22Rv1 (cell line): Measurements from ENCODE around the gene CORIN.

Experiments used
- ZFX ChIP-seq: fragments of 450-650 bp; IDR thresholded peaks from 2 replicates; pipeline ENCODE4 v1.6.1; 2017; ENCODE audit warnings: antibody characterized with exemption, borderline replicate concordance
- TF ChIP-seq, protein P1 (sequence below): fragments of 450-650 bp; IDR thresholded peaks from 2 replicates; pipeline ENCODE4 v1.5.1; 2017; ENCODE audit warnings: mild to moderate bottlenecking

DNA sequence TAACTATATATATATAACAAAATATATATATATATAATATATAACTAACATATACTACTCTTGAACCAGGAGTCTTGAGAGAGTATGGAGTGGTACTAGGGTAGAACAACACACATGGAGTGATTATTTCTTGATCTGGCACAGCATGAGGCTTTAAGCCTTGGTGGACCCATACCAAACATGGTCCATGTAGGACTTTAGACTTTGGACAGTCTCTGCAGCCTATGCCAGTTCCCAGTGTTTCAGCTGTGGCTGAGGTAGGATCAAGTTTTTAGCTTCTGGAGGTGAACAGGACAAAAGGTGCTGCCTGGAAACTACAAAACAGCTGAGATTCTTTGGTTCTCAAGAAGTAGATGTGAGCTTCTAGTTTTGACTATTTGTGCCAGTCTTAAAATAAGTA, 20.6 kb downstream of the CORIN start:
- no peak for TF ChIP-seq ZFX
- TF ChIP-seq, protein P1, sequence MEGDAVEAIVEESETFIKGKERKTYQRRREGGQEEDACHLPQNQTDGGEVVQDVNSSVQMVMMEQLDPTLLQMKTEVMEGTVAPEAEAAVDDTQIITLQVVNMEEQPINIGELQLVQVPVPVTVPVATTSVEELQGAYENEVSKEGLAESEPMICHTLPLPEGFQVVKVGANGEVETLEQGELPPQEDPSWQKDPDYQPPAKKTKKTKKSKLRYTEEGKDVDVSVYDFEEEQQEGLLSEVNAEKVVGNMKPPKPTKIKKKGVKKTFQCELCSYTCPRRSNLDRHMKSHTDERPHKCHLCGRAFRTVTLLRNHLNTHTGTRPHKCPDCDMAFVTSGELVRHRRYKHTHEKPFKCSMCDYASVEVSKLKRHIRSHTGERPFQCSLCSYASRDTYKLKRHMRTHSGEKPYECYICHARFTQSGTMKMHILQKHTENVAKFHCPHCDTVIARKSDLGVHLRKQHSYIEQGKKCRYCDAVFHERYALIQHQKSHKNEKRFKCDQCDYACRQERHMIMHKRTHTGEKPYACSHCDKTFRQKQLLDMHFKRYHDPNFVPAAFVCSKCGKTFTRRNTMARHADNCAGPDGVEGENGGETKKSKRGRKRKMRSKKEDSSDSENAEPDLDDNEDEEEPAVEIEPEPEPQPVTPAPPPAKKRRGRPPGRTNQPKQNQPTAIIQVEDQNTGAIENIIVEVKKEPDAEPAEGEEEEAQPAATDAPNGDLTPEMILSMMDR = no peak
